Measurements from ENCODE around the gene TUFT1. TPM values are rescaled to one million over a fixed set of nuclear protein-coding genes. Genes with fewer than 3 reads are reported as not detected.

The TUFT1 gene
- total and polyA plus RNA-seq, 9 of the 15 experiments (the other 6 are each of a cell fraction or from before 2014, with no cell fraction given) = 0.54 to 2.0 (median 1.7) TPM

- TF ChIP-seq ZNF639 (CRISPR knock-in tag; conservative IDR thresholded peaks at IDR 0.05 in 1 of 2, IDR thresholded peaks at IDR 0.05 in 1 of 2) (no peak), SIN3B (IDR thresholded peaks at IDR 0.05; ENCODE audit: low read depth) (peak; percentile 65), ZNF282 (CRISPR knock-in tag; IDR thresholded peaks at IDR 0.05) (peak; percentile 78; the same call in 1 of the 2 replicates), THAP12 (CRISPR knock-in tag; IDR thresholded peaks at IDR 0.05) (0 out of 2 replicates have a peak, but pooled peaks have one; percentile 15), RBBP5 (IDR thresholded peaks at IDR 0.05; ENCODE audit: borderline replicate concordance, insufficient read depth, low read length, poor library complexity, severe bottlenecking) (peak; percentile 92), RBM34 (IDR thresholded peaks at IDR 0.05; ENCODE audit: borderline replicate concordance, insufficient read depth, low read length) (0 out of 2 replicates have a peak, but pooled peaks have one; percentile 51), HNRNPLL (IDR thresholded peaks at IDR 0.05; ENCODE audit: low read depth, low read length, poor library complexity, severe bottlenecking) (peak; percentile 11), IRF2 (CRISPR knock-in tag; IDR thresholded peaks at IDR 0.05) (0 out of 2 replicates have a peak, but pooled peaks have one; percentile 59), PHF8 (IDR thresholded peaks at IDR 0.05; ENCODE audit: borderline replicate concordance, low read length) (peak; percentile 81; the same call in 1 of the 2 replicates), ZNF766 (CRISPR knock-in tag; conservative IDR thresholded peaks at IDR 0.05) (peak; percentile 44), ZNF699 (CRISPR knock-in tag; IDR thresholded peaks at IDR 0.05; ENCODE audit: insufficient replicate concordance) (no peak), ZBTB49 (CRISPR knock-in tag; IDR thresholded peaks at IDR 0.05; ENCODE audit: borderline replicate concordance) (no peak), CREB1 (IDR thresholded peaks at IDR 0.05) (peak; percentile 81), CREB1 (CRISPR knock-in tag; IDR thresholded peaks at IDR 0.05) (peak; percentile 73), ZNF263 (CRISPR knock-in tag; IDR thresholded peaks at IDR 0.05; ENCODE audit: borderline replicate concordance) (peak; percentile 79), TOE1 (IDR thresholded peaks at IDR 0.05; ENCODE audit: borderline replicate concordance) (no peak), TOE1 (CRISPR knock-in tag; IDR thresholded peaks at IDR 0.05; ENCODE audit: borderline replicate concordance, low read depth) (no peak), NR2C1 (IDR thresholded peaks at IDR 0.05) (peak; percentile 87), NR2C1 (tag; IDR thresholded peaks at IDR 0.05) (peak; percentile 96), MYC (IDR thresholded peaks at IDR 0.05; ENCODE audit: low read depth, low read length) (peak; percentile 54), MYC (CRISPR knock-in tag; IDR thresholded peaks at IDR 0.05; ENCODE audit: borderline replicate concordance, low read depth) (no peak)
These were observed 71.9 kb downstream of the TUFT1 start, which contains the start of gene SNX27 (continued) for GRCh38 chr1:151611832-151612500.

All from K562 (cell line).